Neuron (in vitro differentiated cells): ENCODE measurements around the gene POLR2E.

Experiments
- H2AFZ ChIP-seq: one replicate; pipeline ENCODE4 v1.6.1; 2013; ENCODE audit warnings: low read depth, mild to moderate bottlenecking, inconsistent platforms, low read length, moderate library complexity
- H3K27me3 ChIP-seq: one replicate; pipeline ENCODE4 v1.6.1; 2013; ENCODE audit warnings: low read length; ENCODE audit not compliant: insufficient read depth
- H3K36me3 ChIP-seq: one replicate; pipeline ENCODE4 v1.6.1; 2013; ENCODE audit warnings: low read length; ENCODE audit not compliant: insufficient read depth
- H3K4me1 ChIP-seq: one replicate; pipeline ENCODE4 v1.6.1; 2013; ENCODE audit warnings: low read length; ENCODE audit not compliant: insufficient read depth
- H3K4me3 ChIP-seq: 2 replicates; pipeline ENCODE4 v1.5.1; 2013; ENCODE audit warnings: mild to moderate bottlenecking, low read length, moderate library complexity
- H3K9me3 ChIP-seq: one replicate; pipeline ENCODE4 v1.6.1; 2013; ENCODE audit warnings: low read length

The POLR2E gene

DNA sequence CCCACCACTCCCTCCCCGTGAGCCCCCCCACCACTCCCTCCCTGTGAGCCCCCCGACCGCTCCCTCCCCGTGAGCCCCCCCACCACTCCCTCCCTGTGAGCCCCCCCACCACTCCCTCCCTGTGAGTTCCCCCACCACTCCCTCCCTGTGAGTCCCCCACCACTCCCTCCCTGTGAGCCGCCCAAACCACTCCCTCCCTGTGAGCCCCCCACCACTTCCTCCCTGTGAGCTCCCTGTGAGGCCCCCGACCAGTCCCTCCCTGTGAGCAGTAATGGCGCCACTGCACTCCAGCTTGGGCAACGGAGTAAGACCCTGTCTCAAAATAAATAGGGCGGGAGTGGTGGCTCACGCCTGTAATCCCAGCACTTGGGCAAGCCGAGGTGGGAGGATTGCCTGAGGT, 45.4 kb downstream of the POLR2E start:
- Histone ChIP-seq H3K36me3 (no peaks in the 10 kb centered on the region), H2AFZ (no peak overlapping the region), H3K9me3 (peaks cover 3% of the 10 kb centered on the region), H3K27me3 (no peaks in the 10 kb centered on the region), H3K4me1 (no peaks in the 10 kb centered on the region), H3K4me3 (no peak overlapping the region)

DNA sequence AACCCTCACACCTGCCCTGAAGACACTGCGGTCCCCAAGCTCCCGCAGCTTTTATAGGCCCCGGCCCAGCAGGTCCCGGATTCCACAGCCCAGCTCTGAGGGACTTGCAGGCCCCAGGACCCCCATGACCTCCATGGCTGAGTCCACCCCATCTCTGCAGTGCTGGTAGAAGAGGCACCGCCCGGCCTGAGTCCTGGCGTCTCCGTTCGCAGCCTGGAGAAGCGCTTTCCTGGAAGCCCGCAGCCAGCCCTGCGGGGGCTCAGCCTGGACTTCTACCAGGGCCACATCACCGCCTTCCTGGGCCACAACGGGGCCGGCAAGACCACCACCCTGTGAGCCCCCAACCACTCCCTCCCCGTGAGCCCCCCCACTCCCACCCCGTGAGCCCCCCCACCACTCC, 46.1 kb downstream of the POLR2E start:
- H3K4me3 ChIP-seq, result no peak overlapping the region
- peaks cover 3% of the 10 kb centered on the region for H3K9me3 ChIP-seq
- no peak overlapping the region for H2AFZ ChIP-seq
- H3K36me3 ChIP-seq, result no peaks in the 10 kb centered on the region
- H3K27me3 ChIP-seq, result no peaks in the 10 kb centered on the region
- no peaks in the 10 kb centered on the region for H3K4me1 ChIP-seq

DNA sequence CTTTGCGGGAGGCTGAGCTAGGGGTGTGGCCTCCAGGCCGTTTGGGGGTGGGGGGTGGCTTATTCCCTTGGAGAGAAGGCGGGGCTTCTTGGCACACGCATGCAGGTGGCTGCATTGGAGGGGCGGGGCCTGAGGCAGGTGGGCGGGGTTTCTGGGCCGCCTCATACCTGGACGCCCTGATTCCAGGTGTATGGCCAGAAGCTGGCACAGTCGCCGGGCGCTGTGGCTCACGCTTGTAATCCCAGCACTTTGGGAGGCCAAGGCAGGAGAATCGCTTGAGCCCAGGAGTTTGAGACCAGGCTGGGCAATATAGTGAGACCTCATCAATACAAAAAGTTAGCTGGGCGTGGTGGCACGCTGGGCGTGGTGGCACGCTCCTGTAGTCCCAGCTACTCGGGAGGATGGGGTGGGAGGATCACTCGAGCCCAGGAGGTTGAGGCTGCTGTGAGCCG, 47.5 kb downstream of the POLR2E start:
- H3K9me3 ChIP-seq, result peaks cover 3% of the 10 kb centered on the region
- H3K4me3 ChIP-seq, result no peak overlapping the region
- no peaks in the 10 kb centered on the region for H3K36me3 ChIP-seq
- H3K27me3 ChIP-seq, result no peaks in the 10 kb centered on the region
- no peaks in the 10 kb centered on the region for H3K4me1 ChIP-seq
- H2AFZ ChIP-seq, result no peak overlapping the region

DNA sequence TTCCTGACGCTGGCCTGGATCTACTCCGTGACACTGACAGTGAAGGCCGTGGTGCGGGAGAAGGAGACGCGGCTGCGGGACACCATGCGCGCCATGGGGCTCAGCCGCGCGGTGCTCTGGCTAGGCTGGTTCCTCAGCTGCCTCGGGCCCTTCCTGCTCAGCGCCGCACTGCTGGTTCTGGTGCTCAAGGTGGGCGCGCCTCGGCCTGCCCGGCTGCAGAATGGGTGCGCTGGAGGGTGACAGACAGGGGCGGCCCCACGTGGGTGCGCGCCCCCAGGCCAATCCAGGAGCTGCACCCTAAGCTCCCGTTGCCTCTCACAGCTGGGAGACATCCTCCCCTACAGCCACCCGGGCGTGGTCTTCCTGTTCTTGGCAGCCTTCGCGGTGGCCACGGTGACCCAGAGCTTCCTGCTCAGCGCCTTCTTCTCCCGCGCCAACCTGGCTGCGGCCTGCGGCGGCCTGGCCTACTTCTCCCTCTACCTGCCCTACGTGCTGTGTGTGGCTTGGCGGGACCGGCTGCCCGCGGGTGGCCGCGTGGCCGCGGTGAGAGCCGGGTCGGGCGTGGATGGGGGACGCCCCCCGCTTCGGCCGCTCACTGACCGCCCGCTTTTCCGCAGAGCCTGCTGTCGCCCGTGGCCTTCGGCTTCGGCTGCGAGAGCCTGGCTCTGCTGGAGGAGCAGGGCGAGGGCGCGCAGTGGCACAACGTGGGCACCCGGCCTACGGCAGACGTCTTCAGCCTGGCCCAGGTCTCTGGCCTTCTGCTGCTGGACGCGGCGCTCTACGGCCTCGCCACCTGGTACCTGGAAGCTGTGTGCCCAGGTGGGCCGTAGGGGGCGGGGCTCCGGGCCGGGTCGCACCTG, 48.1 kb downstream of the POLR2E start:
- Histone ChIP-seq H2AFZ (no peak overlapping the region), H3K4me3 (no peak overlapping the region), H3K27me3 (no peaks in the 10 kb centered on the region), H3K9me3 (peaks cover 3% of the 10 kb centered on the region), H3K36me3 (no peaks in the 10 kb centered on the region), H3K4me1 (no peaks in the 10 kb centered on the region)

DNA sequence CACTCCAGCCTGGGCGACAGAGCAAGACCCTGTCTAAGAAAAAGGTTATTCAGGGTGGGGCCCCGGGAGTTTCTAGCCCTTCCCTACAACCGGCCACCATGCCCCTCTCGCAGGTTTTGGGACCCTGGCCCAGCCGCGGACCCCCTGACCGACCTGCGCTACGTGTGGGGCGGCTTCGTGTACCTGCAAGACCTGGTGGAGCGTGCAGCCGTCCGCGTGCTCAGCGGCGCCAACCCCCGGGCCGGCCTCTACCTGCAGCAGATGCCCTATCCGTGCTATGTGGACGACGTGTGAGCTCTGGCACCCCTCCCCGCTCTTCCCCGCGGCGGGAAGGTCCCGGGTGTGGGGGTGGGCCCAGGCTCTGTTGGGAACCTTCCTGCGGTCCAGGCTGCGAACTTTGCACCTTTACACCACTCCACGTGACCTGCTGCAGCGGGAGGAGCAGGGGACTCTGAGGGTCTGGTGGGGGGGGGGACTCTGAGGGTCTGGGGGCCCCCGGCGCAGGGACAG, 49.0 kb downstream of the POLR2E start:
- H2AFZ ChIP-seq, result no peak overlapping the region
- no peaks in the 10 kb centered on the region for H3K27me3 ChIP-seq
- no peak overlapping the region for H3K4me3 ChIP-seq
- H3K4me1 ChIP-seq, result peaks cover 3% of the 10 kb centered on the region
- H3K36me3 ChIP-seq, result no peaks in the 10 kb centered on the region
- peaks cover 1% of the 10 kb centered on the region for H3K9me3 ChIP-seq

DNA sequence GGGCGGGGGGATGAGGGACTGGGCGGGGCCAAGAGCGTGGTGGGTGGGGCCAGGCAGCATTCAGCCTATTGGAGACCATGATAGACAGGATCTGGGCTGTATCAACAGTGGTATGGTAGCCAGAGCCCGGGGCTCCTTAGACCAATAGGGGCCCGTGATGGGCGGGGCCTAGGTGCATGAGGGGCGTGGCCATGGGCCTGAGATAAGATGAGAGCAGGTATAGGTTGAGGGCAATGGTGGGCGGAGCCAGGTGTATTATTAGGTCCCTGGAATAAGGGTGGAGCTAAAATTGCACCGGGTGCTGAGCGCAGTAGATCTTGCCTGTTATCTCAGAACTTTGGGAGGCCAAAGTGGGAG, 50.0 kb downstream of the POLR2E start:
- H3K9me3 ChIP-seq, result no peaks in the 10 kb centered on the region
- H2AFZ ChIP-seq, result no peak overlapping the region
- no peak overlapping the region for H3K4me3 ChIP-seq
- H3K27me3 ChIP-seq, result no peaks in the 10 kb centered on the region
- no peaks in the 10 kb centered on the region for H3K36me3 ChIP-seq
- peaks cover 11% of the 10 kb centered on the region for H3K4me1 ChIP-seq

DNA sequence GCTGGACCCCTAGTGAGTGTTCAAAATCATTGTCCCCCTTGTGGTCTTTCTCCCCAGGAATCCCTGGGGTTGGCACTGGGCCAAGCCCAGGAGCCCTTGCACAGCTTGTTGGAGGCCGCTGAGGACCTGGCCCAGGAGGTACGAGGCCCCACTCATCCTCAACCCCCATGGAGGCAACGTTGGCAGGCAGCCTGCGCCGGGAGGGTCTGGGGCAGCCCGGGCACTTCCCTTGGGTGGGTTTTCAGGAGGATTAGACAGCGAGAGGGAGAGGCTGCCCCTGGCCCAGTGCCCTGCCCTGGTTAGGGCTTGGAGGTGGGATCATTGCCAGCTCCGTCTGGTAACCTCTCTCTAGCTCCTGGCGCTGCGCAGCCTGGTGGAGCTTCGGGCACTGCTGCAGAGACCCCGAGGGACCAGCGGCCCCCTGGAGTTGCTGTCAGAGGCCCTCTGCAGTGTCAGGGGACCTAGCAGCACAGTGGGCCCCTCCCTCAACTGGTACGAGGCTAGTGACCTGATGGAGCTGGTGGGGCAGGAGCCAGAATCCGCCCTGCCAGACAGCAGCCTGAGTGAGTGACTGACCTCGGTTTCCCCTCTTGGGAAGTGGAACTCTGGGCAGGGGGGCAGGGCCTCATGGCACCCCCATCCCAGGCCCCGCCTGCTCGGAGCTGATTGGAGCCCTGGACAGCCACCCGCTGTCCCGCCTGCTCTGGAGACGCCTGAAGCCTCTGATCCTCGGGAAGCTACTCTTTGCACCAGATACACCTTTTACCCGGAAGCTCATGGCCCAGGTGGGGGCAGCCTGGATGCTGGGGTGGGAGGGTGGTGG, 52.3 kb downstream of the POLR2E start:
- Histone ChIP-seq H3K9me3 (no peaks in the 10 kb centered on the region), H3K4me3 (no peak overlapping the region), H3K36me3 (peaks cover 1% of the 10 kb centered on the region), H2AFZ (no peak overlapping the region), H3K27me3 (no peaks in the 10 kb centered on the region), H3K4me1 (peaks cover 18% of the 10 kb centered on the region)

DNA sequence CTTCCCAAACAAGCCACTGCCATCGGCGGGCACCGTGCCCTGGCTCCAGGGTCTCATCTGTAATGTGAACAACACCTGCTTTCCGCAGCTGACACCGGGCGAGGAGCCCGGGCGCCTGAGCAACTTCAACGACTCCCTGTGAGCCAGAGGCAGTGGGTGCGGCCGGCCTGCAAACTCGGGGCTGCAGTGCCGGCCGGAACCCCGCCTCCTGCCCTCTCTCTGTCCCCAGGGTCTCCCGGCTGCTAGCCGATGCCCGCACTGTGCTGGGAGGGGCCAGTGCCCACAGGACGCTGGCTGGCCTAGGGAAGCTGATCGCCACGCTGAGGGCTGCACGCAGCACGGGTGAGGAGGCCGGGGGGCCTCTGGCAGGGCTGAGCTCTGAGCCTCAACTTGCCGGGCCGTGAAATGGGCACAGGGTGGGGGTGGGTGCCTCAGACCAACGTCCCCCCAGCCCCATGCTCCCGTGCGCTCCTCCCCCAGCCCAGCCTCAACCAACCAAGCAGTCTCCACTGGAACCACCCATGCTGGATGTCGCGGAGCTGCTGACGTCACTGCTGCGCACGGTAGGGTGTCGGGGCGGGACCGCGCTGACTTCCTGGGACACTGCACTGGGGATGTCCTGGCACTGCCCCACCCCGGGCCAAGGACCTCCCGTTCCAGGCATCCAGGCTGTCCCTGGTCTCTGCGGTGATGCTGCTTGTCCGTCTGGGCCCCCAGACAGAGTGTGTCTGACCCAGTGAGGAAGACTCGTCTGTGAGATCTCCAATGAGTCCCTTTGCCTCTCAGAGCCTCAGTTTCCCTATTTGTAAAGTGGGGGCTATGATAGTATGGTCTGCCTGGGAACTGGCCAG, 53.1 kb downstream of the POLR2E start:
- Histone ChIP-seq H3K9me3 (no peaks in the 10 kb centered on the region), H3K27me3 (no peaks in the 10 kb centered on the region), H3K4me3 (no peak overlapping the region), H2AFZ (no peak overlapping the region), H3K4me1 (peaks cover 18% of the 10 kb centered on the region), H3K36me3 (peaks cover 7% of the 10 kb centered on the region)

DNA sequence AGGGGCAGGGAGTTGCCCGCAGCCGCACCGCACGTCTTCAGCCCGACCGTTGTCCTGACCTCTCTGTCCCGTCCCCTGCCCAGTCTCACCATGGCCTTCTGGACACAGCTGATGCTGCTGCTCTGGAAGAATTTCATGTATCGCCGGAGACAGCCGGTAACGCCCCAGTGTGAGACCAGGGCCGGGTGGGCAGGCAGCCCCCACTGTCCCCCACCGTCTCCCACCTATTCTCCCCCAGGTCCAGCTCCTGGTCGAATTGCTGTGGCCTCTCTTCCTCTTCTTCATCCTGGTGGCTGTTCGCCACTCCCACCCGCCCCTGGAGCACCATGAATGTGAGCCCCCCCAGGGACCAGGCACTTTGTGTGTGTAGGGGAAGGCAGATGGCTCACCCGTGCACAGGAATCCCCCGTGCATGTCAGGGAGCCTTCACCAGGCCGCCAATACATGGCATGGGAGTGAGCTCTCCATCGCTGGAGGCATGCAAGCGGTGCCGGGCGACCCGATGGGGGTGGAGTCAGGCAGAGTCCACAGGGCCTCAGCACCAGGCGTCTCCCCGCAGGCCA, 53.8 kb downstream of the POLR2E start:
- H3K36me3 ChIP-seq, result peaks cover 10% of the 10 kb centered on the region
- no peaks in the 10 kb centered on the region for H3K27me3 ChIP-seq
- H3K4me1 ChIP-seq, result peaks cover 18% of the 10 kb centered on the region
- H2AFZ ChIP-seq, result no peak overlapping the region
- H3K9me3 ChIP-seq, result no peaks in the 10 kb centered on the region
- H3K4me3 ChIP-seq, result peak overlapping the region; percentile 59

DNA sequence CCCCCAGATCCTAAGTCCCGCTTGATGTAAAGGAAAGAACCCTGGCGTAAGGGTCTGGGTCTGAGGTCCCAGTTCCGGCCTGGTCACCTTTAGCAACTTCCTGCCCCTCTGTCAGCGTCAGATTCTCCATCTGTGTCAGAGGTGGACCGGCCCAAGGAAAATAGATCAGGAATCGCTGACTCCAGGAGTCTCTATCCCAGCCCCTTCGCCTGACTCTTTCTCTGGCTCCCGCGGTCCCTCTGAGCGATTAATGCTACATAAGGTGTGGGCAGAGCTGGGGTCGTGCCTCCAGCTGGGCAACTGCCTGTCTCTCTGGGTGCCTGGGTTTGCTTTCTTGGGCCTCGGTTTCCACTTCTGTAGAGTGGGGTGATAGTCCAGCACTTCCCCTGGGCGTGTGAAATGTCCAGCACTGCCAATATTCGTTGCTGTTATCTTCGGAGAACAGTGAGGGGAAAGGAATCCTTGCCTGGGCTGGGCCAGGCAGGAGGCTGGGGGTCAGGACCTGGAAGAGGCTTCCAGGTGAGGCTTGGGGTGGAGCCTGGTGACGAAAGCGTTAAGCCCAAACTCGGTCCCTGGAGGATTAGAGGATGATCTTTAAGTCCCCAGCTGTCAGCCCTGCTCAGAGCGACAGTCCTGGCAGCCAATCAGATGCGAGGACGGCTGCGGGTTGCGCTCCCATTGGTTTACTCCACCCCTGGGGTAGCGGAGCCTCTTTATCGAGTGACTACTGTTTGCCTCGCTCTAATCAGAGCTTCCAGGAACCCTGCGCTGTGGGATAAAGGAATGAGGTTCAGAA, 54.5 kb downstream of the POLR2E start:
- peaks cover 18% of the 10 kb centered on the region for H3K4me1 ChIP-seq
- H2AFZ ChIP-seq, result peak overlapping the region; percentile 78
- no peaks in the 10 kb centered on the region for H3K9me3 ChIP-seq
- peak overlapping the region; percentile 59 for H3K4me3 ChIP-seq
- peaks cover 16% of the 10 kb centered on the region for H3K36me3 ChIP-seq
- H3K27me3 ChIP-seq, result no peaks in the 10 kb centered on the region

DNA sequence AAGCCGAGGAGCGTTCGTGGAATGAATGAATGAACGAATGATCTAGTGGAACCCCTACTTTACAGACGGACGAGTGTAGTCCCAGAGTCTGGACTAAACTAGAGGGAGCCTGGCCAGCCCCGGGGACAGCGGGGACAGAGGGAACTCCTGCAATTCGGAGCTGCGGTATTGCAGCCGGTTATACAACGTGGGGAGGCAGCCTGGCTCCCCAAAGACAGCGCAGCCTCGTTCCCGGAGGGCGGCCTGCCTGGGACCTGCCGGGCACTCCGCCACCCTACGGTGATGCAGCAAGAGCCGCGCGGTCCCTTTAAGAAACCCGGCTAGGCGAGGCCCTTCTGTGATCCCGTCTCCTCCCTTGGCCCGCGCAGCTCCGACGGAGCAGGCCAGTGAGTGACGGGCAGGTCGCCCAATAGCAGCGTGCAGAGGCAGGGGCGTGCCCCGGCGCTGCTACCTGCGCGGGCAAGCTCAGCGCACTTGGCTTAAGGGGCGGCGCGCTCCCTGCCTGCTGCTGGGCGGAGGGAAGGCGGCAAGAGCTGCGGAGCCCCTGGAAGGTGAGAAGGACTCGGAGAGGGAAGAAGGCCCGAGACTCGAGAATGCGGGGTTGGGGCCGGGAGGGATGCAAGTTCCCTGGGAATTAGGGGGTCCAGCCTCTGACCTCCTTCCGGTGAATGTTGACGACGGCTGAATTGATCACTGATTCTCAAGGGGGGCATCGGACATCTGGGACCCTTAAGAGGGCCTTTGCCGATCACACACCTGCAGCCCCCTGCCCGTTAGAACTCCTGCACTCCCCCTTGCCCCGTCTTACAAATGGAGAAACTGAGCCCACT, 55.3 kb downstream of the POLR2E start, which contains the start of gene ABCA7:
TSS of gene ABCA7 (plus strand) at position 462 of the 830 bp plus-strand sequence. CDS start 1,255 bp downstream, outside the sequence.
- H3K4me3 ChIP-seq, result peak within 1 kb of the TSS; percentile 59
- H3K4me1 ChIP-seq, result peaks cover 18% of the 10 kb centered on the region
- peaks cover 22% of the 10 kb centered on the region for H3K36me3 ChIP-seq

More for the DNA sequence above, 55.3 kb downstream of the POLR2E start, which contains the start of gene ABCA7:
- peak within 1 kb of the TSS; percentile 78 for H2AFZ ChIP-seq
- H3K27me3 ChIP-seq, result no peaks in the 10 kb centered on the region
- no peaks in the 10 kb centered on the region for H3K9me3 ChIP-seq
